Lower lobe of right lung (tissue), 2 donors: ENCODE measurements around the gene CRYGA. TPM values are rescaled to one million over a fixed set of nuclear protein-coding genes. Genes with fewer than 3 reads are reported as not detected.

Source experiments
- ATAC-seq, 2 donors: fragments of 200-7000 bp; cut with Tn5 transposase; one replicate each; pipeline ENCODE4 v1.9.1; 2020 to 2022; ENCODE audit warnings: mild to moderate bottlenecking in 2 of 2, moderate library complexity in 2 of 2
- DNase-seq: peaks from one replicate; pipeline ENCODE4 v3.0.0-alpha.2; 2020
- H3K27ac ChIP-seq: fragments of 200-600 bp; one replicate; pipeline ENCODE4 v1.8.0; 2022
- H3K27me3 ChIP-seq: fragments of 200-600 bp; one replicate; pipeline ENCODE4 v1.8.0; 2022; ENCODE audit warnings: low read depth
- H3K36me3 ChIP-seq: fragments of 200-600 bp; one replicate; pipeline ENCODE4 v1.8.0; 2022; ENCODE audit warnings: mild to moderate bottlenecking
- H3K4me1 ChIP-seq: fragments of 200-600 bp; one replicate; pipeline ENCODE4 v1.8.0; 2022
- H3K4me3 ChIP-seq: fragments of 200-600 bp; one replicate; pipeline ENCODE4 v1.8.0; 2022; ENCODE audit warnings: mild to moderate bottlenecking
- H3K9me3 ChIP-seq: fragments of 200-600 bp; one replicate; pipeline ENCODE4 v1.8.0; 2022
- CTCF ChIP-seq: fragments of 200-600 bp; IDR thresholded peaks from one replicate; pipeline ENCODE4 v1.8.0; 2022; ENCODE audit warnings: antibody characterized with exemption, mild to moderate bottlenecking
- intact Hi-C: fragments of 100-400 bp; cut with DNase I; formaldehyde crosslinking; loops from one replicate; pipeline ENCODE4 v1.11.0; 2022
- total RNA-seq: library from RNA; stranded (reverse); fragmentation: NEBNext Ultra II Directional; extraction: Animal tissue kit (Norgen Biotek cat#: 25700); gene quantifications from one replicate; pipeline ENCODE4 v1.2.1, GENCODE V29; 2021
- donor health status: DM: no; HTN: yes; CAD: no; lungs with severe emphysema.

The CRYGA gene
- total RNA-seq, 1 donor from 2014 or later: not detected

- DNase-seq (no peak), ATAC-seq (no peak)
- no peak overlapping the region for H3K4me3 ChIP-seq
- H3K9me3 ChIP-seq: peaks cover 3% of the 10 kb centered on the region
- H3K27ac ChIP-seq: no peak overlapping the region
- H3K36me3 ChIP-seq: no peaks in the 10 kb centered on the region
- no peaks in the 10 kb centered on the region for H3K4me1 ChIP-seq
- intact Hi-C loops: no loop called here
- no peaks in the 10 kb centered on the region for H3K27me3 ChIP-seq
- TF ChIP-seq CTCF: no peak
Observed at GRCh38 chr2:208156439-208156838, 7.0 kb downstream of the CRYGA start.

GRCh38 chr2:208153156-208153555 lies 10.2 kb downstream of the CRYGA start:
- no peak for TF ChIP-seq CTCF
- no peak overlapping the region for H3K4me3 ChIP-seq
- DNase-seq (no peak), ATAC-seq (no peak)
- peaks cover 3% of the 10 kb centered on the region for H3K9me3 ChIP-seq
- H3K27me3 ChIP-seq: no peaks in the 10 kb centered on the region
- no peak overlapping the region for H3K27ac ChIP-seq
- H3K36me3 ChIP-seq: no peaks in the 10 kb centered on the region
- intact Hi-C loops: no loop called here
- H3K4me1 ChIP-seq: no peaks in the 10 kb centered on the region

GRCh38 chr2:208150956-208151355 lies 12.4 kb downstream of the CRYGA start:
- H3K27ac ChIP-seq: no peak overlapping the region
- no peaks in the 10 kb centered on the region for H3K4me1 ChIP-seq
- no peak for TF ChIP-seq CTCF
- peaks cover 3% of the 10 kb centered on the region for H3K9me3 ChIP-seq
- no peak for DNase-seq
- ATAC-seq: peak in 1 of 2 donors; percentile 38
- intact Hi-C loops: no loop called here
- no peaks in the 10 kb centered on the region for H3K36me3 ChIP-seq
- no peaks in the 10 kb centered on the region for H3K27me3 ChIP-seq
- no peak overlapping the region for H3K4me3 ChIP-seq

DNA sequence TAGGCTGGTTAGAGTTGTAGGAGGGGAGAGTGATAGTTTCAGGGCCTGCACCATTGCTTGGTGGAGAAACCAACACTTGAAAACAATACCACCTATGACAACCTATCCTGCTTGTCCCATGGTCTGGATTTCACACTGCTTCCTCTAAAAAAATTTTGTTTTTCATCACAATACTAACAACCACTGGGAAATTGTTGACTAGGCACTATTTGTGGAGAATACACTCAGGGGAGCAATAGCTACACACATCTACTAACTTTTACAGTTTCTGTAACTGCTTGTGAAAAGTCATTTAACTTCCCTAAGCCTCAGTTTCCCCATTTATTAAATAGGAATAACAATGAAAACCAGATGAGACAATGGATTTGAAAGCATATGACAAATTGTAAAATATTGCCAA lies 13.3 kb downstream of the CRYGA start:
- Histone ChIP-seq H3K4me1 (no peaks in the 10 kb centered on the region), H3K4me3 (no peak overlapping the region), H3K36me3 (no peaks in the 10 kb centered on the region), H3K27ac (no peak overlapping the region), H3K27me3 (no peaks in the 10 kb centered on the region), H3K9me3 (peaks cover 3% of the 10 kb centered on the region)
- no peak for TF ChIP-seq CTCF
- intact Hi-C loops: no loop called here
- DNase-seq (no peak), ATAC-seq (no peak)

GRCh38 chr2:208148803-208149202 lies 14.6 kb downstream of the CRYGA start:
- ATAC-seq (no peak), DNase-seq (no peak)
- H3K4me3 ChIP-seq: no peak overlapping the region
- peaks cover 3% of the 10 kb centered on the region for H3K9me3 ChIP-seq
- H3K27ac ChIP-seq: no peak overlapping the region
- intact Hi-C loops: no loop called here
- no peaks in the 10 kb centered on the region for H3K4me1 ChIP-seq
- H3K36me3 ChIP-seq: no peaks in the 10 kb centered on the region
- no peaks in the 10 kb centered on the region for H3K27me3 ChIP-seq
- no peak for TF ChIP-seq CTCF

DNA sequence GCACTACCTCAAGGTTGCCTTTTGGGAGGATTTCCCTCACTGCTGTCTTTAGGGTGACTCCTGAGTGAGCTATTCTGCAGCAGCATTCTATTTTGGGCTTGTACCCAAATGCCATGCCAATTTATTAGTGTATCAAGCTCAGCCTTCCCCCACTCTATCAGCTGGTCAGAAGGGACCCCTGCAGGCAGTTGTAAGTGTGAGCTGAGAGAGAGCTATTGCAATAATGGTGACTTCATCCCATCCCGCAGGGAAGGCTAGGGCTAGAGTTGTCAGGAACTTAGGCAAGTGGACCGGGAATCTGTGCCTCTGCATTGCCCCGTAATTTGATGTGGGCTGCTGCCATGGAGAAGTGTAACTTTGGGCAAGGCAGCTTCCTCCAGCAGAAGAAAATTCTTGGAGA lies 15.6 kb downstream of the CRYGA start:
- no peak for ATAC-seq
- H3K4me3 ChIP-seq: no peak overlapping the region
- no peaks in the 10 kb centered on the region for H3K36me3 ChIP-seq
- no peak for TF ChIP-seq CTCF
- H3K9me3 ChIP-seq: peaks cover 3% of the 10 kb centered on the region
- no peaks in the 10 kb centered on the region for H3K4me1 ChIP-seq
- H3K27ac ChIP-seq: no peak overlapping the region
- no peaks in the 10 kb centered on the region for H3K27me3 ChIP-seq
- no peak for DNase-seq
- intact Hi-C loops: no loop called here
